GM12878 (cell line): ENCODE results near the gene MUC5B. TPM values are rescaled to one million over a fixed set of nuclear protein-coding genes. Genes with fewer than 3 reads are reported as not detected.

Experiments used
- ATAC-seq: fragments of 200-7000 bp; cut with Tn5 transposase; 3 replicates; pipeline ENCODE4 v1.9.1; 2020; ENCODE audit warnings: mild to moderate bottlenecking, moderate library complexity
- BruUV-seq: library from RNA; stranded (reverse); fragments of 400-500 nt; replicated peaks from 2 replicates; lab custom pipeline; 2021; lab: Mats Ljungman, UMichigan
- CTCF ChIA-PET: fragments of 300-600 bp; sonication (Branson Sonifier 250); formaldehyde crosslinking; extraction: SDS; loops from one replicate; lab custom pipeline; 2021; ENCODE audit warnings: inconsistent platforms; lab: Yijun Ruan, JAX
- POLR2A ChIA-PET: fragments of 350-600 bp; formaldehyde crosslinking; extraction: SDS; loops from one replicate; lab custom pipeline; 2021; ENCODE audit warnings: inconsistent platforms; lab: Charles Lee
- RAD21 ChIA-PET: fragments of 300-600 bp; sonication (Branson Sonifier 250); formaldehyde crosslinking; loops from one replicate; lab custom pipeline; 2023; ENCODE audit warnings: antibody characterized with exemption; ENCODE audit not compliant: unreplicated experiment; lab: Charles Lee
- SMC1A ChIA-PET: fragments of 300-600 bp; sonication (Branson Sonifier 250); formaldehyde crosslinking; loops from one replicate; lab custom pipeline; 2023; ENCODE audit not compliant: unreplicated experiment, uncharacterized antibody; lab: Charles Lee
- DNase-seq: peaks from one replicate; pipeline ENCODE4 v3.0.0-alpha.2; 2011; ENCODE audit warnings: low read depth, low spot score
- FAIRE-seq: peaks from 3 replicates; lab custom pipeline; 2011; peaks lifted over from hg19 to GRCh38; lab: Jason Lieb, UNC
- H2AFZ ChIP-seq: 2 replicates; pipeline ENCODE4 v1.6.0; 2011; ENCODE audit warnings: low read depth, low read length, control low read depth; ENCODE audit not compliant: control insufficient read depth
- H3K27ac ChIP-seq: 2 replicates; pipeline ENCODE4 v1.5.1; 2011; ENCODE audit warnings: control low read depth; ENCODE audit not compliant: control insufficient read depth, insufficient read depth
- H3K27me3 ChIP-seq, 2 experiments: replicated peaks in 1 of 2; 2 replicates each; pipeline versions ENCODE4 v1.6.0 to v1.6.1; 2011; ENCODE audit warnings: low read length in 1 of 2; ENCODE audit not compliant: control insufficient read depth in 2 of 2, insufficient read depth in 2 of 2
- H3K36me3 ChIP-seq, 2 experiments: 2 replicates each; pipeline ENCODE4 v1.5.1; 2011; ENCODE audit warnings: low read length in 1 of 2; ENCODE audit not compliant: control insufficient read depth in 2 of 2, insufficient read depth in 2 of 2
- H3K4me1 ChIP-seq: 2 replicates; pipeline ENCODE4 v1.6.1; 2011; ENCODE audit warnings: mild to moderate bottlenecking, low read length, moderate library complexity, mixed read lengths; ENCODE audit not compliant: control insufficient read depth, insufficient read depth
- H3K4me2 ChIP-seq: 2 replicates; pipeline ENCODE4 v1.6.0; 2011; ENCODE audit warnings: control low read depth; ENCODE audit not compliant: control insufficient read depth, insufficient read depth
- H3K4me3 ChIP-seq: fragments of 200-600 bp; sonication (generic); 2 replicates; pipeline ENCODE4 v1.5.1; 2016
- H3K79me2 ChIP-seq: 2 replicates; pipeline ENCODE4 v1.6.0; 2011; ENCODE audit warnings: low read length; ENCODE audit not compliant: control insufficient read depth, insufficient read depth
- H3K9ac ChIP-seq: 2 replicates; pipeline ENCODE4 v1.8.0; 2011; ENCODE audit warnings: low read length, control low read depth, mixed read lengths; ENCODE audit not compliant: control insufficient read depth, insufficient read depth
- H3K9me3 ChIP-seq: replicated peaks from 3 replicates; pipeline ENCODE4 v1.5.1; 2011; ENCODE audit warnings: mild to moderate bottlenecking, low read length; ENCODE audit not compliant: control insufficient read depth, insufficient read depth
- H4K20me1 ChIP-seq: 2 replicates; pipeline ENCODE4 v1.6.0; 2011; ENCODE audit not compliant: control insufficient read depth, insufficient read depth
- CEBPZ ChIP-seq: fragments of 150-350 bp; IDR thresholded peaks from 2 replicates; pipeline ENCODE4 v1.6.1; 2016; ENCODE audit warnings: low read depth, low read length
- ETV6 ChIP-seq, 2 experiments: fragments of 450-650 bp in 1 of 2; IDR thresholded peaks in 1 of 2; conservative IDR thresholded peaks in 1 of 2; 2 replicates each; pipeline ENCODE4 v1.6.1; 2014; ENCODE audit warnings: antibody characterized with exemption in 1 of 2, borderline replicate concordance in 1 of 2, low read depth in 1 of 2, mild to moderate bottlenecking in 1 of 2, moderate library complexity in 1 of 2
- IKZF1 ChIP-seq: fragments of 450-650 bp; conservative IDR thresholded peaks from 2 replicates; pipeline ENCODE4 v1.6.1; 2017; ENCODE audit warnings: antibody characterized with exemption, mild to moderate bottlenecking
- IKZF2 ChIP-seq, 2 experiments: fragments of 450-650 bp; IDR thresholded peaks; 2 replicates each; pipeline ENCODE4 v1.6.1; 2017; ENCODE audit warnings: mild to moderate bottlenecking in 2 of 2, moderate library complexity in 2 of 2
- MYB ChIP-seq: fragments of 150-350 bp; IDR thresholded peaks from 2 replicates; pipeline ENCODE4 v1.6.1; 2014; ENCODE audit warnings: mild to moderate bottlenecking, low read depth, low read length, borderline replicate concordance
- NFYB ChIP-seq: IDR thresholded peaks from 2 replicates; pipeline ENCODE4 v1.6.1; 2011; ENCODE audit warnings: low read depth, mild to moderate bottlenecking, low read length, improper control_type of control experiment, moderate library complexity; ENCODE audit not compliant: insufficient read depth
- POU2F2 ChIP-seq: IDR thresholded peaks from 3 replicates; pipeline ENCODE4 v1.6.1; 2011; ENCODE audit warnings: low read depth, mild to moderate bottlenecking, low read length, borderline replicate concordance
- RAD21 ChIP-seq: IDR thresholded peaks from 2 replicates; pipeline ENCODE4 v1.6.1; 2011; ENCODE audit warnings: mild to moderate bottlenecking, low read depth, low read length, moderate library complexity; ENCODE audit not compliant: insufficient read depth
- RELB ChIP-seq: fragments of 450-650 bp; IDR thresholded peaks from 2 replicates; pipeline ENCODE4 v1.6.1; 2017; ENCODE audit warnings: low read depth, mild to moderate bottlenecking, moderate library complexity
- WGBS: methylation state at CpG from one replicate; pipeline ENCODE4 v1.1.6; 2016; ENCODE audit warnings: low lambda C conversion rate; ENCODE audit not compliant: insufficient replicate concordance, insufficient coverage; ENCODE audit errors: missing lambda C conversion rate; 5-methylcytosine and 5-hydroxymethylcytosine counted together
- in situ Hi-C: fragments of 300-500 bp; cut with MboI; formaldehyde crosslinking; loops from 9 replicates; pipeline ENCODE4 v1.14.3; 2018; ENCODE audit warnings: mixed read lengths
- intact Hi-C: fragments of 100-400 bp; cut with micrococcal nuclease; formaldehyde crosslinking; loops from one replicate; pipeline ENCODE4 v1.14.2; 2022; ENCODE audit not compliant: unreplicated experiment
- polyA plus RNA-seq, 11 experiments: library from polyadenylated mRNA; depleted of rRNA in 4 of 11; unstranded in 6 of 11; stranded (reverse) in 5 of 11; fragments of >200 nt; fragmentation: Nextera tagmentation in 4 of 11; fragmentation: Illumina TruSeq in 1 of 11; extraction: Ambion mirVana in 4 of 11; extraction: Trizol in 1 of 11; gene quantifications; 1 replicate in 1 of 11; 2 replicates in 10 of 11; pipeline versions ENCODE4 v1.2.1 to v1.2.3, GENCODE V29; 2011 to 2016; ENCODE audit warnings: inconsistent platforms in 2 of 11, missing spikeins in 2 of 11, low read depth in 1 of 11
- total RNA-seq, 4 experiments: library from RNA; depleted of rRNA in 3 of 4; stranded (reverse); fragments of >200 nt in 3 of 4; fragmentation: Illumina TruSeq in 1 of 4; extraction: Trizol in 1 of 4; gene quantifications; 2 replicates each; pipeline versions ENCODE4 v1.2.1 to v1.2.3, GENCODE V29; 2013 to 2021

Gene MUC5B
- total and polyA plus RNA-seq, 10 of the 15 experiments (the other 5 are each of a cell fraction or from before 2014, with no cell fraction given), result 1.5 TPM; not detected in 9

GRCh38 chr11:1177771-1178090 is 45.1 kb upstream of the MUC5B start:
- in situ Hi-C loops (no loop called here), intact Hi-C loops (no loop called here)
- Histone ChIP-seq H3K9me3 (no peaks in the 10 kb centered on the region; the same call in 2 of the 3 replicates), H3K27me3 (no peaks in the 10 kb centered on the region), H3K79me2 (no peaks in the 10 kb centered on the region), H3K36me3 (no peaks in the 10 kb centered on the region), H3K4me2 (no peak overlapping the region), H3K4me1 (no peaks in the 10 kb centered on the region), H3K4me3 (no peak overlapping the region), H2AFZ (no peak overlapping the region), H3K9ac (no peak overlapping the region), H4K20me1 (no peaks in the 10 kb centered on the region), H3K27ac (no peak overlapping the region)
- BruUV-seq, result no TSS peak
- ChIA-PET CTCF (no interaction called here), RAD21 (no interaction called here), SMC1A (no interaction called here), POLR2A (no interaction called here)
- WGBS, result 72% methylated on average over 12 of the region's 12 CpGs
- ATAC-seq (no peak), FAIRE-seq (no peak), DNase-seq (no peak)
- TF ChIP-seq NFYB, result no peak

GRCh38 chr11:1178201-1178885 is 44.5 kb upstream of the MUC5B start:
- ChIA-PET CTCF (no interaction called here), SMC1A (no interaction called here), POLR2A (no interaction called here), RAD21 (no interaction called here)
- Histone ChIP-seq H3K79me2 (no peaks in the 10 kb centered on the region), H3K36me3 (no peaks in the 10 kb centered on the region), H3K9me3 (no peaks in the 10 kb centered on the region; the same call in 2 of the 3 replicates), H3K4me2 (no peak overlapping the region), H3K27ac (no peak overlapping the region), H3K4me1 (no peaks in the 10 kb centered on the region), H3K27me3 (no peaks in the 10 kb centered on the region), H4K20me1 (no peaks in the 10 kb centered on the region), H3K4me3 (no peak overlapping the region), H2AFZ (no peak overlapping the region), H3K9ac (no peak overlapping the region)
- in situ Hi-C loops (no loop called here), intact Hi-C loops (no loop called here)
- FAIRE-seq, result no peak
- no peak for DNase-seq
- 69% methylated on average over 28 of the region's 31 CpGs for WGBS
- BruUV-seq, result no TSS peak
- ATAC-seq, result no peak
- no peak for TF ChIP-seq IKZF2 (IDR thresholded peaks at IDR 0.05)
- TF ChIP-seq RAD21, result no peak
- no peak for TF ChIP-seq RELB
- TF ChIP-seq IKZF1, result no peak
- TF ChIP-seq POU2F2, result no peak
- no peak for TF ChIP-seq MYB
- no peak for TF ChIP-seq CEBPZ
- no peak for TF ChIP-seq ETV6 (conservative IDR thresholded peaks at IDR 0.05 in 1 of 2, IDR thresholded peaks at IDR 0.05 in 1 of 2; ENCODE audit: borderline replicate concordance in 1 of 2, low read depth in 1 of 2)
